ENCODE results near the gene EIF1AD. TPM values are rescaled to one million over a fixed set of nuclear protein-coding genes. Genes with fewer than 3 reads are reported as not detected.

EIF1AD gene
- total and polyA plus RNA-seq, 2 experiments from 2014 or later = 16.1 to 32.1 TPM

- TF ChIP-seq ZNF462 (CRISPR knock-in tag; IDR thresholded peaks at IDR 0.05) (no peak), POLR2AphosphoS5 (IDR thresholded peaks at IDR 0.05; ENCODE audit: low read depth) (no peak), EZH2 (IDR thresholded peaks at IDR 0.05; ENCODE audit: low read depth, unreplicated experiment) (no peak), EZH2phosphoT487 (IDR thresholded peaks at IDR 0.05; ENCODE audit: unreplicated experiment) (no peak), ETS1 (IDR thresholded peaks at IDR 0.05) (no peak), NANOG (IDR thresholded peaks at IDR 0.05; ENCODE audit: borderline replicate concordance) (no peak)
Measured at GRCh38 chr11:66012371-66012945, 10.5 kb upstream of the EIF1AD start (continued).

GRCh38 chr11:66011785-66012303 lies 9.9 kb upstream of the EIF1AD start, which contains the start of gene CST6:
CST6 (plus strand) TSS chr11:66012008; CDS start chr11:66012045, 37 bp downstream.
- no peaks in the 10 kb centered on the region for H4K20me1 ChIP-seq (replicated peaks; ENCODE audit: insufficient read depth)
- no peaks in the 10 kb centered on the region for H3K36me3 ChIP-seq (ENCODE audit: insufficient read depth)
- H3K27ac Mint-ChIP-seq = no peak within 1 kb of the TSS
- no peaks in the 10 kb centered on the region for H3K9me3 Mint-ChIP-seq
- peaks cover 23% of the 10 kb centered on the region for H3K27me3 ChIP-seq (ENCODE audit: insufficient read depth)
- peak within 1 kb of the TSS; percentile 57 for H3K4me3 ChIP-seq
- H3K27me3 Mint-ChIP-seq (ENCODE audit: insufficient read depth, low read depth, poor library complexity) = peaks cover 16% of the 10 kb centered on the region
- ATAC-seq (peak; percentile 63), DNase-seq (ENCODE audit: low spot score) (peak; percentile 68)
- H3K4me3 Mint-ChIP-seq = peak within 1 kb of the TSS; percentile 56
- no peaks in the 10 kb centered on the region for H3K9me2 ChIP-seq (ENCODE audit: insufficient read depth)
- H3K27ac ChIP-seq (ENCODE audit: low read depth) = no peak within 1 kb of the TSS
- no peaks in the 10 kb centered on the region for H3K36me3 Mint-ChIP-seq (ENCODE audit: low read depth)
- peak within 1 kb of the TSS; percentile 80 for H3K4me2 ChIP-seq
- 0 out of 2 replicates have a peak, but pooled peaks cover 3% of the 10 kb centered on the region for H3F3A ChIP-seq (replicated peaks; ENCODE audit: low read depth)
- H3K4me1 Mint-ChIP-seq = peaks cover 11% of the 10 kb centered on the region; the same call in 2 of the 3 replicates
- H3K4me1 ChIP-seq (ENCODE audit: insufficient read depth) = 0 out of 2 replicates have a peak, but pooled peaks cover 4% of the 10 kb centered on the region
- no peaks in the 10 kb centered on the region for H3K79me2 ChIP-seq (replicated peaks; ENCODE audit: insufficient read depth)
- H2AFZ ChIP-seq = peak within 1 kb of the TSS; percentile 97
- TF ChIP-seq NANOG (IDR thresholded peaks at IDR 0.05; ENCODE audit: borderline replicate concordance) (no peak), ZNF462 (CRISPR knock-in tag; IDR thresholded peaks at IDR 0.05) (no peak), JUNB (IDR thresholded peaks at IDR 0.05; ENCODE audit: unreplicated experiment) (no peak), STAT1 (IDR thresholded peaks at IDR 0.05; ENCODE audit: unreplicated experiment) (no peak), POLR2AphosphoS5 (IDR thresholded peaks at IDR 0.05; ENCODE audit: low read depth) (no peak)
